Astrocyte of the cerebellum (primary cell): ENCODE measurements around the gene YIF1A.

Experiments used
- DNase-seq: peaks from one replicate; pipeline ENCODE4 v3.0.0-alpha.2; 2011; ENCODE audit warnings: low read depth
- H3K4me3 ChIP-seq: 2 replicates; pipeline ENCODE4 v1.5.1; 2011; ENCODE audit warnings: mild to moderate bottlenecking, low read depth, low read length, moderate library complexity
- in situ Hi-C: cut with HindIII; loops from 2 replicates; pipeline ENCODE4 v1.10.0; 2017; ENCODE audit warnings: low sequenced_read_pairs
- TF ChIP-seq, protein P1 (sequence below): IDR thresholded peaks from 2 replicates; pipeline ENCODE4 v1.5.1; 2012; ENCODE audit warnings: low read length, low read depth, moderate library complexity, mild to moderate bottlenecking; ENCODE audit errors: missing control alignments

YIF1A gene

GRCh38 chr11:66285250-66285947, 3.5 kb downstream of the YIF1A start:
- in situ Hi-C loops = no loop called here
- DNase-seq = no peak
- no peak overlapping the region for H3K4me3 ChIP-seq
- TF ChIP-seq, protein P1, sequence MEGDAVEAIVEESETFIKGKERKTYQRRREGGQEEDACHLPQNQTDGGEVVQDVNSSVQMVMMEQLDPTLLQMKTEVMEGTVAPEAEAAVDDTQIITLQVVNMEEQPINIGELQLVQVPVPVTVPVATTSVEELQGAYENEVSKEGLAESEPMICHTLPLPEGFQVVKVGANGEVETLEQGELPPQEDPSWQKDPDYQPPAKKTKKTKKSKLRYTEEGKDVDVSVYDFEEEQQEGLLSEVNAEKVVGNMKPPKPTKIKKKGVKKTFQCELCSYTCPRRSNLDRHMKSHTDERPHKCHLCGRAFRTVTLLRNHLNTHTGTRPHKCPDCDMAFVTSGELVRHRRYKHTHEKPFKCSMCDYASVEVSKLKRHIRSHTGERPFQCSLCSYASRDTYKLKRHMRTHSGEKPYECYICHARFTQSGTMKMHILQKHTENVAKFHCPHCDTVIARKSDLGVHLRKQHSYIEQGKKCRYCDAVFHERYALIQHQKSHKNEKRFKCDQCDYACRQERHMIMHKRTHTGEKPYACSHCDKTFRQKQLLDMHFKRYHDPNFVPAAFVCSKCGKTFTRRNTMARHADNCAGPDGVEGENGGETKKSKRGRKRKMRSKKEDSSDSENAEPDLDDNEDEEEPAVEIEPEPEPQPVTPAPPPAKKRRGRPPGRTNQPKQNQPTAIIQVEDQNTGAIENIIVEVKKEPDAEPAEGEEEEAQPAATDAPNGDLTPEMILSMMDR = no peak

DNA sequence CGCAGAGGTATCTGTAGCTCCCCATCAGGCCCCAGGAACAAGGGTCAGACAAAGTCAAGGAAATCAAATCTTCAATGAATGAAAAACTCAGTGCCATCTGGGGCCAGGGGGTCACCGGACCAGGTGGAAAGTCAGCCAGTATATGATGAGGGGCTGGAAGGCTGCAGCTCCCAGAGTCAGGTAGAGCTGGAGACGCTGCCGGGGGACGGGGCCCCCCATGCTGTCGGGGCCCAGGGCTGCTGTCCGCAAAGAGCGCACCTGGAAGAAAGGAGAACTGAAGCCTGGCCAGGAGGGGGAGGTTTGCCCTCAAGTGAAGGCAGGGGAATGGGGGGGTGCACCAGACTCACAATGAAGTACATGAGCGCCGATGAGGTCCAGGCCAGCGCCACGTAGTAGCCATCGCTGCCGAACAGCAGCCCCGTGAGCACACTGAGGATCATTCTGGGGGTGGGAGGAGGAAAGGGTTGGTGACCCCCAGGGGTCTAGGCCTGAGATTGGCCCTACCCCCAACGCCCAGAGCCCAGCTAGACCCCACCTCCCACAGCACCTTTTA, 4.3 kb downstream of the YIF1A start:
- in situ Hi-C loops = loop anchor here (5.0 kb wide), 1 partner anchor 67 kb away; no protein-coding TSS in a partner anchor
- no peak overlapping the region for H3K4me3 ChIP-seq
- no peak for DNase-seq
- TF ChIP-seq, protein P1 = no peak

- no peak overlapping the region for H3K4me3 ChIP-seq
- TF ChIP-seq, protein P1 = no peak
- in situ Hi-C loops = loop anchor here (5.0 kb wide), 1 partner anchor 66 kb away; no protein-coding TSS in a partner anchor
- DNase-seq = no peak
Observed at GRCh38 chr11:66283461-66284105, 5.4 kb downstream of the YIF1A start.

GRCh38 chr11:66282468-66283455, 6.2 kb downstream of the YIF1A start:
- in situ Hi-C loops = loop anchor here (5.0 kb wide), 1 partner anchor 65 kb away; no protein-coding TSS in a partner anchor
- TF ChIP-seq, protein P1 = peak; percentile 89
- H3K4me3 ChIP-seq = no peak overlapping the region
- peak; percentile 87 for DNase-seq

DNA sequence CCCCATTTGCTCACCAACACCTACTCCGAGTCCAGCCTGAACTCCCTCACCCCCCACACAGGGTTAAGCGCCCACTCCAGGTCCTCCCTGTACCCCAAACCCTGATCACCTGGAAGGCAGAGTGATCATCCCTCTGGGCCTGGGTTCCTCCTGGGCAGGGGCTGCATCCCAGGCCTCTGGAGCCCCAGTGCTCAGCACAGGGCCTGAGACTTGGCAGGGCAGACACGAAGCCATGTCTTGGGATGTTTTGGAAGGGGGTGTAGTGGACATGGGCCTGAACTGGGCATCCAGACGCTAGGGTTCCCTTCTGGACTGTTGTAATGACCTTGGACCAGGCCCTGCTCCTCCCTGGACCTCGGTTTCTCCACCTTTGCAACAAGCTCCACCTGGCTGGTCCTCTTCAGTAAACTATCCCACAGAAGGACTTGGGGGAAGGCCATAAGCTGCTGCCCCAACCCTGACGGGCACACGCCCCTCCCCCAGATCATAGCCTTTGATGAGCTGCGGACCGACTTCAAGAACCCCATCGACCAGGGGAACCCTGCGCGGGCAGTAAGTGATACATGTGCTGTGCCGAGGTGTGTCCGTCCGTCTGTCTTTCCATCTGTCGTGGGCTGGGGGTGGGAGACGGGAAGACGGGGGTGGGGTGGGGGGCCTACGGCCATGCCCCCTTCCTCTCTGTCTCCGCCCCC, 7.0 kb downstream of the YIF1A start:
- TF ChIP-seq, protein P1 = no peak
- no peak for DNase-seq
- in situ Hi-C loops = loop anchor here (5.0 kb wide), 1 partner anchor 65 kb away; no protein-coding TSS in a partner anchor
- no peak overlapping the region for H3K4me3 ChIP-seq

DNA sequence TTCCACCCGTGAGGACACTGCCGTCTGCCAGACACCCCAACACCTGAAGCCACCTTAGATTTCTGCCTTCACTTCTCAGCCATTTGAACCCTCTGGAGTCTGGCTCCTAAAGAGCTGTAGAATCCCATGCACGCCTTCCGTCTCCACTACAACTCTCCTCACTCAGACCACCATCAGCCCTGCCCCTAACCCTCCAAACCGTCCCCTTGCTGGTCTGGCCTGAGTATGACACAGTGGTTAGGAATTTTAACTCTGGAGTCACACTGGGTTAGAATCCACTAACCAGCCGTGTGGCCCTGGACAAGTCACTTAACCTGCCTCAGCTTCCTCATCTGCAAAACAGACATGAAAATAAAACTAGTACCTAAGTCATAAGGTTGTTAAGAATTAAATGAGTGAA, 7.9 kb downstream of the YIF1A start:
- TF ChIP-seq, protein P1 = no peak
- H3K4me3 ChIP-seq = no peak overlapping the region
- DNase-seq = no peak
- in situ Hi-C loops = loop anchor here (5.0 kb wide), 1 partner anchor 64 kb away; no protein-coding TSS in a partner anchor
